ENCODE measurements around the gene KHDC1. TPM values are rescaled to one million over a fixed set of nuclear protein-coding genes. Genes with fewer than 3 reads are reported as not detected.

The KHDC1 gene
- polyA plus RNA-seq, 3 donors: 0.13 TPM; not detected in 2

DNA sequence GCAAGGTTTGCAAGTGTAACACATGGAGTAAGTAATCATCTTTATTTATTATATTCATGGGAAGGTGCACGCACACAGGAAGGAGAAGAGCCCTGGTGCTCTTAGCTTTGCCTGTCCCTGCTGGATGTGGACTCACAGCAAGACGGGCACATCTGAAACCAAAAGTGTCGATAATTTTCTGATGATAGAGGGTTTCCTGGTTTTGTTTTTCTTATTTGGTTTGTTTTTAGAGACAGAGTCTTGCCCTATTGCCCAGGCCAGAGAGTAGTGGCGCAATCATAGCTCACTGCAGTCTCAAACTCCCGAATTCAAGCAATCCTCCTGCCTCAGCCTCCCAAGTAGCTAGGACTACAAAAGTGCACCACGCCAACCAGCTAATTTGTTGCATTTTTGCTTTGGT lies 29.9 kb downstream of the KHDC1 start:
- peaks cover 0 to 7% (median 4%) of the 10 kb centered on the region in 7 donors for H3K9me3 Mint-ChIP-seq
- no peak for DNase-seq
- intact Hi-C loops (cut with micrococcal nuclease): no loop called here
- H2AFZ ChIP-seq (ENCODE audit: insufficient read depth, low read depth, low read length, poor library complexity, severe bottlenecking): no peak overlapping the region
- 80% methylated on average over 1 of the region's 6 CpGs for WGBS (ENCODE audit: insufficient coverage)
- H3K9me3 ChIP-seq (replicated peaks in 1 of 2; ENCODE audit: control insufficient read depth in 1 of 2, insufficient read depth in 1 of 2, low read length in 2 of 2): peaks cover 0 to 5% of the 10 kb centered on the region in 2 donors
- no peak overlapping the region for H3K4me2 ChIP-seq (replicated peaks; ENCODE audit: extremely low read depth, low read length, poor library complexity, severe bottlenecking)
- no peak overlapping the region for H3K27ac ChIP-seq (ENCODE audit: low read depth in 1 of 2, low read length in 2 of 2)
- no peaks in the 10 kb centered on the region for H3K4me1 ChIP-seq (ENCODE audit: control insufficient read depth in 1 of 2, insufficient read depth in 2 of 2, low read length in 2 of 2)
- TF ChIP-seq, protein P1, sequence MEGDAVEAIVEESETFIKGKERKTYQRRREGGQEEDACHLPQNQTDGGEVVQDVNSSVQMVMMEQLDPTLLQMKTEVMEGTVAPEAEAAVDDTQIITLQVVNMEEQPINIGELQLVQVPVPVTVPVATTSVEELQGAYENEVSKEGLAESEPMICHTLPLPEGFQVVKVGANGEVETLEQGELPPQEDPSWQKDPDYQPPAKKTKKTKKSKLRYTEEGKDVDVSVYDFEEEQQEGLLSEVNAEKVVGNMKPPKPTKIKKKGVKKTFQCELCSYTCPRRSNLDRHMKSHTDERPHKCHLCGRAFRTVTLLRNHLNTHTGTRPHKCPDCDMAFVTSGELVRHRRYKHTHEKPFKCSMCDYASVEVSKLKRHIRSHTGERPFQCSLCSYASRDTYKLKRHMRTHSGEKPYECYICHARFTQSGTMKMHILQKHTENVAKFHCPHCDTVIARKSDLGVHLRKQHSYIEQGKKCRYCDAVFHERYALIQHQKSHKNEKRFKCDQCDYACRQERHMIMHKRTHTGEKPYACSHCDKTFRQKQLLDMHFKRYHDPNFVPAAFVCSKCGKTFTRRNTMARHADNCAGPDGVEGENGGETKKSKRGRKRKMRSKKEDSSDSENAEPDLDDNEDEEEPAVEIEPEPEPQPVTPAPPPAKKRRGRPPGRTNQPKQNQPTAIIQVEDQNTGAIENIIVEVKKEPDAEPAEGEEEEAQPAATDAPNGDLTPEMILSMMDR (IDR thresholded peaks at IDR 0.05): no peak
- H3K4me3 Mint-ChIP-seq: no peak overlapping the region
- H3K9ac ChIP-seq (ENCODE audit: insufficient read depth, low read length, poor library complexity, severe bottlenecking): no peak overlapping the region
- peaks cover 3% of the 10 kb centered on the region for H3K4me1 Mint-ChIP-seq
- no peaks in the 10 kb centered on the region for H4K20me1 ChIP-seq (ENCODE audit: insufficient read depth, low read length)
- H3K36me3 ChIP-seq (replicated peaks in 1 of 2; ENCODE audit: control insufficient read depth in 1 of 2, insufficient read depth in 2 of 2, low read length in 2 of 2): no peaks in the 10 kb centered on the region
- H3K27ac Mint-ChIP-seq: no peak overlapping the region
- H3K79me2 ChIP-seq (ENCODE audit: insufficient read depth, low read length): no peaks in the 10 kb centered on the region
- H3K4me3 ChIP-seq (replicated peaks in 1 of 3; ENCODE audit: low read depth in 2 of 3, low read length in 3 of 3): no peak overlapping the region
- H3K27me3 ChIP-seq (ENCODE audit: control insufficient read depth in 2 of 2, insufficient read depth in 2 of 2, low read length in 2 of 2): no peaks in the 10 kb centered on the region
- peaks cover 0 to 3% (median 0%) of the 10 kb centered on the region in 3 donors for H3K27me3 Mint-ChIP-seq (ENCODE audit: low read depth in 3 of 3)
- no peaks in the 10 kb centered on the region for H3K36me3 Mint-ChIP-seq

DNA sequence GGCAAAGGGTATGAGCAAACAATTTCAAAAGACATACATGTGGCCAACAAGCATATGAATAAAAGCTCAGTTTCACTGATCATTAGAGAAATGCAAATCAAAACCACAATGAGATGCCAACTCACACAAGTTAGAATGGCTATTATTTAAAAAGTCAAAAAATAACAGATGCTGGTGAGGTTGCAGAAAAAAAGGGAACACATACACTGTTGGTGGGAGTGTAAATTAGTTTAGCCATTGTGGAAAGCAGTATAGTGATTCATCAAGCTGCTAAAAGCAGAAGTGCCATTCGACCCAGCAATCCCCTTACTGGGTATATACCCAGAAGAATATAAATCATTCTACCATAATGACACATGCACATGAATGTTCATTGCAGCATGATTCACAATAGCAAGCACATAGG lies 31.0 kb downstream of the KHDC1 start:
- Mint-ChIP-seq H3K9me3 (peaks cover 0 to 7% (median 4%) of the 10 kb centered on the region in 7 donors), H3K4me3 (no peak overlapping the region), H3K27ac (no peak overlapping the region), H3K4me1 (peaks cover 3% of the 10 kb centered on the region), H3K36me3 (no peaks in the 10 kb centered on the region), H3K27me3 (ENCODE audit: low read depth in 3 of 3) (peaks cover 0 to 3% (median 0%) of the 10 kb centered on the region in 3 donors)
- peaks cover 0 to 5% of the 10 kb centered on the region in 2 donors for H3K9me3 ChIP-seq (replicated peaks in 1 of 2; ENCODE audit: control insufficient read depth in 1 of 2, insufficient read depth in 1 of 2, low read length in 2 of 2)
- H3K4me1 ChIP-seq (ENCODE audit: control insufficient read depth in 1 of 2, insufficient read depth in 2 of 2, low read length in 2 of 2): no peaks in the 10 kb centered on the region
- intact Hi-C loops (cut with micrococcal nuclease): no loop called here
- H3K79me2 ChIP-seq (ENCODE audit: insufficient read depth, low read length): no peaks in the 10 kb centered on the region
- no peak overlapping the region for H3K4me2 ChIP-seq (replicated peaks; ENCODE audit: extremely low read depth, low read length, poor library complexity, severe bottlenecking)
- no peaks in the 10 kb centered on the region for H3K36me3 ChIP-seq (replicated peaks in 1 of 2; ENCODE audit: control insufficient read depth in 1 of 2, insufficient read depth in 2 of 2, low read length in 2 of 2)
- H4K20me1 ChIP-seq (ENCODE audit: insufficient read depth, low read length): no peaks in the 10 kb centered on the region
- no peak overlapping the region for H3K4me3 ChIP-seq (replicated peaks in 1 of 3; ENCODE audit: low read depth in 2 of 3, low read length in 3 of 3)
- no peak overlapping the region for H3K9ac ChIP-seq (ENCODE audit: insufficient read depth, low read length, poor library complexity, severe bottlenecking)
- TF ChIP-seq, protein P1 (IDR thresholded peaks at IDR 0.05): no peak
- H3K27ac ChIP-seq (ENCODE audit: low read depth in 1 of 2, low read length in 2 of 2): no peak overlapping the region
- H3K27me3 ChIP-seq (ENCODE audit: control insufficient read depth in 2 of 2, insufficient read depth in 2 of 2, low read length in 2 of 2): no peaks in the 10 kb centered on the region
- DNase-seq: peak; percentile 23 to 59 (median 35)
- no CpG with 5 or more reads among the region's 1 CpG for WGBS (ENCODE audit: insufficient coverage)
- no peak overlapping the region for H2AFZ ChIP-seq (ENCODE audit: insufficient read depth, low read depth, low read length, poor library complexity, severe bottlenecking)
